Measurements from ENCODE around the gene SAFB.

Gene SAFB

GRCh38 chr19:5641171-5641570 lies 18.3 kb downstream of the SAFB start:
- H3K36me3 ChIP-seq (ENCODE audit: control insufficient read depth, insufficient read depth, low read length) = peaks cover 14% of the 10 kb centered on the region
- no peaks in the 10 kb centered on the region for H3K4me1 ChIP-seq (ENCODE audit: control insufficient read depth, insufficient read depth, low read length)
- H3K27me3 ChIP-seq (ENCODE audit: control insufficient read depth, insufficient read depth, low read length) = no peaks in the 10 kb centered on the region
- H3K4me3 ChIP-seq (ENCODE audit: low read length) = no peak overlapping the region
- H3K27ac ChIP-seq (ENCODE audit: low read depth, low read length) = no peak overlapping the region
- H3K9ac ChIP-seq (ENCODE audit: low read length) = no peak overlapping the region

- H3K36me3 ChIP-seq (ENCODE audit: control insufficient read depth, insufficient read depth, low read length) = peaks cover 24% of the 10 kb centered on the region
- no peaks in the 10 kb centered on the region for H3K27me3 ChIP-seq (ENCODE audit: control insufficient read depth, insufficient read depth, low read length)
- no peak overlapping the region for H3K4me3 ChIP-seq (ENCODE audit: low read length)
- H3K27ac ChIP-seq (ENCODE audit: low read depth, low read length) = no peak overlapping the region
- no peaks in the 10 kb centered on the region for H3K4me1 ChIP-seq (ENCODE audit: control insufficient read depth, insufficient read depth, low read length)
- H3K9ac ChIP-seq (ENCODE audit: low read length) = no peak overlapping the region
Measured at GRCh38 chr19:5642204-5642603, 19.3 kb downstream of the SAFB start.

DNA sequence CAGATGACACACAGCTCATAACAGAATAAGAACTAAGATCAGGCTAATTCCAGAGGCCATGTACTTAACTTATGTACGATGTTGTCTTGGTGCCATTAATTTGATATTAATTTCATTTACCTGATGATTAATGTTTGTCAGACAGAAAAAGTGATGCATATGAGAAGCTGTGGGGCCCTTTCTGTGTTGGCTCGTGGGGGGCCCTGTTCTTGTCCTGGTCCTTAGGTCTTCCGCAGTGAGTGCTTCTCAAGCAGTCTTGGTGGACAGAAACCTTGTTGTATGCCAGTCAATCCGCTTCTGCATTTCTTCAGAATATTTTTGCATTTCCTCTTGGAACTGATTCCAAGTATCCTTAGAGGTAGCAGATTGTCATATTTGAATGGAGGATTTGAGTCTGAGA lies 20.2 kb downstream of the SAFB start:
- Histone ChIP-seq H3K4me3 (ENCODE audit: low read length) (no peak overlapping the region), H3K27ac (ENCODE audit: low read depth, low read length) (no peak overlapping the region), H3K4me1 (ENCODE audit: control insufficient read depth, insufficient read depth, low read length) (no peaks in the 10 kb centered on the region), H3K9ac (ENCODE audit: low read length) (no peak overlapping the region), H3K27me3 (ENCODE audit: control insufficient read depth, insufficient read depth, low read length) (no peaks in the 10 kb centered on the region), H3K36me3 (ENCODE audit: control insufficient read depth, insufficient read depth, low read length) (peaks cover 29% of the 10 kb centered on the region)

GRCh38 chr19:5644037-5644436 lies 21.2 kb downstream of the SAFB start:
- Histone ChIP-seq H3K4me3 (ENCODE audit: low read length) (no peak overlapping the region), H3K4me1 (ENCODE audit: control insufficient read depth, insufficient read depth, low read length) (no peaks in the 10 kb centered on the region), H3K27me3 (ENCODE audit: control insufficient read depth, insufficient read depth, low read length) (no peaks in the 10 kb centered on the region), H3K27ac (ENCODE audit: low read depth, low read length) (no peak overlapping the region), H3K36me3 (ENCODE audit: control insufficient read depth, insufficient read depth, low read length) (peaks cover 33% of the 10 kb centered on the region), H3K9ac (ENCODE audit: low read length) (no peak overlapping the region)

- Histone ChIP-seq H3K27me3 (ENCODE audit: control insufficient read depth, insufficient read depth, low read length) (no peaks in the 10 kb centered on the region), H3K27ac (ENCODE audit: low read depth, low read length) (no peak overlapping the region)
Measured at GRCh38 chr19:5645409-5645808, 22.5 kb downstream of the SAFB start.

GRCh38 chr19:5646703-5647102 lies 23.8 kb downstream of the SAFB start:
- Histone ChIP-seq H3K4me1 (ENCODE audit: control insufficient read depth, insufficient read depth, low read length) (no peaks in the 10 kb centered on the region), H3K27ac (ENCODE audit: low read depth, low read length) (no peak overlapping the region), H3K36me3 (ENCODE audit: control insufficient read depth, insufficient read depth, low read length) (peaks cover 46% of the 10 kb centered on the region), H3K9ac (ENCODE audit: low read length) (no peak overlapping the region), H3K4me3 (ENCODE audit: low read length) (no peak overlapping the region), H3K27me3 (ENCODE audit: control insufficient read depth, insufficient read depth, low read length) (no peaks in the 10 kb centered on the region)

More at GRCh38 chr19:5645409-5645808, 22.5 kb downstream of the SAFB start:
- Histone ChIP-seq H3K9ac (ENCODE audit: low read length) (no peak overlapping the region), H3K4me3 (ENCODE audit: low read length) (no peak overlapping the region), H3K36me3 (ENCODE audit: control insufficient read depth, insufficient read depth, low read length) (peaks cover 39% of the 10 kb centered on the region), H3K4me1 (ENCODE audit: control insufficient read depth, insufficient read depth, low read length) (no peaks in the 10 kb centered on the region)

DNA sequence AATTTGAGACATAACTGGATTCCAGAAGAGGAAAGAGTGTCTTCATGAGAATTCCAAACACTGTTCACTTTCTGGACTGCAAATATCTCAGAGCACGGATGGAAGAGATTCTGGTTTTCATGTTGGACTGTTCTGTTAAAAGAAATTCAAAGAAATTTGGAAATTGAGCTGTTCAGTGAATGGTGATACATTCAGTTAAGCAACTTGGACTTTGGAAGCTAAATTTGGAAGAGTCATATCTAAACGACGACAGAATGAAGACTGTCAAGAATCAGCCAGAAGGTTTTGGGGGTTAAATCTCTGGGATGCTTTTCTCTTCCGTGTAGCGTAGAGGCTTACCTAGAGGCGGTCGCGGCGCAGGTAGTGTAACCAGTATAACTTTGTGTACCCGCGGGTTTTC lies 25.6 kb downstream of the SAFB start:
- Histone ChIP-seq H3K4me1 (ENCODE audit: control insufficient read depth, insufficient read depth, low read length) (no peaks in the 10 kb centered on the region), H3K27me3 (ENCODE audit: control insufficient read depth, insufficient read depth, low read length) (no peaks in the 10 kb centered on the region), H3K4me3 (ENCODE audit: low read length) (no peak overlapping the region), H3K9ac (ENCODE audit: low read length) (no peak overlapping the region), H3K27ac (ENCODE audit: low read depth, low read length) (no peak overlapping the region), H3K36me3 (ENCODE audit: control insufficient read depth, insufficient read depth, low read length) (peaks cover 61% of the 10 kb centered on the region)

- peaks cover 68% of the 10 kb centered on the region for H3K36me3 ChIP-seq (ENCODE audit: control insufficient read depth, insufficient read depth, low read length)
- no peak overlapping the region for H3K4me3 ChIP-seq (ENCODE audit: low read length)
- H3K27me3 ChIP-seq (ENCODE audit: control insufficient read depth, insufficient read depth, low read length) = no peaks in the 10 kb centered on the region
- no peaks in the 10 kb centered on the region for H3K4me1 ChIP-seq (ENCODE audit: control insufficient read depth, insufficient read depth, low read length)
- H3K9ac ChIP-seq (ENCODE audit: low read length) = no peak overlapping the region
- no peak overlapping the region for H3K27ac ChIP-seq (ENCODE audit: low read depth, low read length)
Measured at GRCh38 chr19:5651361-5651760, 28.5 kb downstream of the SAFB start.

- H3K9ac ChIP-seq (ENCODE audit: low read length) = no peak overlapping the region
- H3K27me3 ChIP-seq (ENCODE audit: control insufficient read depth, insufficient read depth, low read length) = no peaks in the 10 kb centered on the region
- peaks cover 63% of the 10 kb centered on the region for H3K36me3 ChIP-seq (ENCODE audit: control insufficient read depth, insufficient read depth, low read length)
- no peak overlapping the region for H3K4me3 ChIP-seq (ENCODE audit: low read length)
- no peak overlapping the region for H3K27ac ChIP-seq (ENCODE audit: low read depth, low read length)
- H3K4me1 ChIP-seq (ENCODE audit: control insufficient read depth, insufficient read depth, low read length) = no peaks in the 10 kb centered on the region
Measured at GRCh38 chr19:5652261-5652660, 29.4 kb downstream of the SAFB start.

- Histone ChIP-seq H3K36me3 (ENCODE audit: control insufficient read depth, insufficient read depth, low read length) (peaks cover 63% of the 10 kb centered on the region), H3K27me3 (ENCODE audit: control insufficient read depth, insufficient read depth, low read length) (no peaks in the 10 kb centered on the region), H3K27ac (ENCODE audit: low read depth, low read length) (no peak overlapping the region), H3K4me3 (ENCODE audit: low read length) (no peak overlapping the region), H3K9ac (ENCODE audit: low read length) (no peak overlapping the region), H3K4me1 (ENCODE audit: control insufficient read depth, insufficient read depth, low read length) (no peaks in the 10 kb centered on the region)
Measured at GRCh38 chr19:5654931-5655330, 32.0 kb downstream of the SAFB start.

- H3K27ac ChIP-seq (ENCODE audit: low read depth, low read length) = no peak overlapping the region
- H3K4me1 ChIP-seq (ENCODE audit: control insufficient read depth, insufficient read depth, low read length) = no peaks in the 10 kb centered on the region
- H3K27me3 ChIP-seq (ENCODE audit: control insufficient read depth, insufficient read depth, low read length) = no peaks in the 10 kb centered on the region
- peaks cover 63% of the 10 kb centered on the region for H3K36me3 ChIP-seq (ENCODE audit: control insufficient read depth, insufficient read depth, low read length)
- H3K9ac ChIP-seq (ENCODE audit: low read length) = no peak overlapping the region
- no peak overlapping the region for H3K4me3 ChIP-seq (ENCODE audit: low read length)
Measured at GRCh38 chr19:5655412-5655811, 32.5 kb downstream of the SAFB start.

DNA sequence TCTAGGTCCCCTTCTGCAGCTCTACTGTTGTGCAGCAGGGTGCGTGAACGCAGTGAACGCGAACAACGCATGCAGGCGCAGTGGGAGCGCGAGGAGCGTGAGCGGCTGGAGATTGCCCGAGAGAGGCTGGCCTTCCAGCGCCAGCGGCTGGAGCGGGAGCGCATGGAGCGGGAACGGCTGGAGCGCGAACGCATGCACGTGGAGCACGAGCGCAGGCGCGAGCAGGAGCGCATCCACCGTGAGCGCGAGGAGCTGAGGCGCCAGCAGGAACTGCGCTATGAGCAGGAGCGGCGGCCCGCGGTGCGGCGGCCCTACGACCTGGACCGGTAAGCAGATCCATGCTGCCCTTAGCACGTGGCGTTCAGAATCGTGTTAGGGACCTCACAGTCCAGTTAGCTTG lies 38.6 kb downstream of the SAFB start:
- no peak overlapping the region for H3K27ac ChIP-seq (ENCODE audit: low read depth, low read length)
- H3K4me1 ChIP-seq (ENCODE audit: control insufficient read depth, insufficient read depth, low read length) = no peaks in the 10 kb centered on the region
- no peaks in the 10 kb centered on the region for H3K27me3 ChIP-seq (ENCODE audit: control insufficient read depth, insufficient read depth, low read length)
- H3K36me3 ChIP-seq (ENCODE audit: control insufficient read depth, insufficient read depth, low read length) = peaks cover 46% of the 10 kb centered on the region
- H3K9ac ChIP-seq (ENCODE audit: low read length) = no peak overlapping the region
- H3K4me3 ChIP-seq (ENCODE audit: low read length) = no peak overlapping the region

DNA sequence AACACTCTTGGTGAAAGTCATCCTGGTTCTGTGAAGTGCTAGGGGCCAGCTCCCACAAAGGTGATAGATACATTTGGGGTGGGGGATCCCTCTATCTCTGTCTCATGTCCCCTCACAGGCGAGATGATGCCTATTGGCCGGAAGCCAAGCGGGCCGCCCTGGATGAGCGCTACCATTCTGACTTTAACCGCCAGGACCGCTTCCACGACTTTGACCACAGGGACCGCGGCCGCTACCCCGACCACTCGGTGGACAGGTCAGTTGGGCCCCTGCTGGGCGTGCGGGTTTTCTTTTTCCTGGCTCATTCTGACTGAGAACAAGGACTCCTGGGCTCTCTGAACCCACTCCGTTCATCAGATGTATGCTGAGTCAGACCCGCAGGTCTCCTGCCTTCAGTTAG lies 41.0 kb downstream of the SAFB start:
- no peaks in the 10 kb centered on the region for H3K27me3 ChIP-seq (ENCODE audit: control insufficient read depth, insufficient read depth, low read length)
- no peak overlapping the region for H3K9ac ChIP-seq (ENCODE audit: low read length)
- H3K4me3 ChIP-seq (ENCODE audit: low read length) = no peak overlapping the region
- peaks cover 51% of the 10 kb centered on the region for H3K36me3 ChIP-seq (ENCODE audit: control insufficient read depth, insufficient read depth, low read length)
- no peak overlapping the region for H3K27ac ChIP-seq (ENCODE audit: low read depth, low read length)
- H3K4me1 ChIP-seq (ENCODE audit: control insufficient read depth, insufficient read depth, low read length) = no peaks in the 10 kb centered on the region

Measured in rectal smooth muscle tissue (tissue), 1 donor.